HG02970 (cell line): ENCODE data around the gene SUV39H1.

ENCODE experiments used
- ATAC-seq: cut with Tn5 transposase; IDR thresholded peaks from one replicate; pipeline ENCODE4 v1.9.1; 2021; ENCODE audit warnings: mild to moderate bottlenecking, moderate library complexity, moderate number of reproducible peaks; ENCODE audit not compliant: unreplicated experiment, low FRiP score

SUV39H1 gene

GRCh38 chrX:48754238-48754637 lies 57.7 kb downstream of the SUV39H1 start:
- no peak for ATAC-seq
